HG03097 (cell line): Measurements from ENCODE around the gene AHCYL2.
"Not testable (repeated sequence)": the region's sequence is repeated elsewhere in the genome, so short reads cannot be mapped to it uniquely, and the experiment has no call there.

ENCODE experiments used
- ATAC-seq: cut with Tn5 transposase; IDR thresholded peaks from one replicate; pipeline ENCODE4 v1.9.1; 2021; ENCODE audit not compliant: unreplicated experiment, low FRiP score

The AHCYL2 gene

GRCh38 chr7:129240119-129240820, 15.4 kb downstream of the AHCYL2 start:
- no peak for ATAC-seq

GRCh38 chr7:129244220-129244619, 19.4 kb downstream of the AHCYL2 start:
- ATAC-seq = no peak

DNA sequence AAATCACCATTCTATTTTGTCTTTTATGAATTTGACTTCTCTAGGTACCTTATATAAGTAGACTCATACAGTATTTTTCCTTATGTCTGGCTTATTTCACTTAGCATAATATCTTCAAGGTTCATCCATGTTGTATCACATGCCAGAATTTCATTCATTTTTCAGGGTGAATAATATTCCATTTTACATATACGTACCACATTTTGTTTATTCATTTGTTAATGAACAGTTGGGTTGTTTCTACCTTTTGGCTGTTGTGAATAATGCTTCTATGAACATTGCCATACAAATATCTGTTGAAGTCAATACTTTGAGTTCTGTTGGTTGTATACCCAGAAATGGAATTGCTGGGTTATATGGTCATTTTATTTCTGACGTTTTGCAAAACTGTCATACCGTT, 20.7 kb downstream of the AHCYL2 start:
- ATAC-seq = no peak

GRCh38 chr7:129247087-129247486, 22.3 kb downstream of the AHCYL2 start:
- no peak for ATAC-seq

- no peak for ATAC-seq
These were observed 27.3 kb downstream of the AHCYL2 start for GRCh38 chr7:129252128-129252527.

GRCh38 chr7:129252603-129253002, 27.8 kb downstream of the AHCYL2 start:
- ATAC-seq = not testable (repeated sequence)

DNA sequence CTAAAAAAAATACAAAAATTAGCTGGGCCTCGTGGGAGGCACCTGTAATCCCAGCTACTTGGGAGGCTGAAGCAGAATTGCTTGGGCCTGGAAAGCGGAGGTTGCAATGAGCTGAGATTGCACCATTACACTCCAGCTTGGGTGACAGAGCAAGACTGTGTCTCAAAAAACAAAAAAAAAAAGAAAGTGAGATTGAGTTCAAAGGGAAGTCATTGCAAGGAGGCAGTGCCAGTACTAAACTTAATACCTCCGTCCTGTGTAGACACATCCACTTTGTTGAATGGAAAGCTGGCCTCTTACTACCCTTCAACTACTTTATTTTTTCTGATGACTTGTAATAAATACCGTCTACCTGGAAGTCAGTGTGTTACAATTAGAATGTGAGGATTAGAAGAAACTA, 31.0 kb downstream of the AHCYL2 start:
- ATAC-seq = no peak

GRCh38 chr7:129256221-129256620, 31.4 kb downstream of the AHCYL2 start:
- no peak for ATAC-seq

DNA sequence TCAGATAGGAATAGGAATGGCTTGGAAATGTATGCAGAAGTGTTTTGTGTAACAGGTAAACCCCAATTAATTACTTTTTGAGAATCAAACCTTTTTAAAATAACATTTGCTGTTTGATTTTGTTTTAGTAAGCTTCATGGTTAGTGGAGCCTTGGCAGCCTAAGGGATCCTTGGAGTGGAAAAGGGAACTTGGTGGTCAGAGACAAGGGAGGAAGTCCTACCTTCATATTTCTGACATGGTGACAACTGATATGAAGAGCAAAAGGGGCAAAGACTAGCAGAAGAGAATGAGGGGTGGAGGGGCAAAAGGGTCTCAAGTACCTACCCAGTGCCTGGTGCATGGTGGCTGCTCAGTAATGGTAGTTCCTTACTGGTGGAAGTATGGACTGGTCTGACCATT, 32.3 kb downstream of the AHCYL2 start:
- ATAC-seq = no peak

DNA sequence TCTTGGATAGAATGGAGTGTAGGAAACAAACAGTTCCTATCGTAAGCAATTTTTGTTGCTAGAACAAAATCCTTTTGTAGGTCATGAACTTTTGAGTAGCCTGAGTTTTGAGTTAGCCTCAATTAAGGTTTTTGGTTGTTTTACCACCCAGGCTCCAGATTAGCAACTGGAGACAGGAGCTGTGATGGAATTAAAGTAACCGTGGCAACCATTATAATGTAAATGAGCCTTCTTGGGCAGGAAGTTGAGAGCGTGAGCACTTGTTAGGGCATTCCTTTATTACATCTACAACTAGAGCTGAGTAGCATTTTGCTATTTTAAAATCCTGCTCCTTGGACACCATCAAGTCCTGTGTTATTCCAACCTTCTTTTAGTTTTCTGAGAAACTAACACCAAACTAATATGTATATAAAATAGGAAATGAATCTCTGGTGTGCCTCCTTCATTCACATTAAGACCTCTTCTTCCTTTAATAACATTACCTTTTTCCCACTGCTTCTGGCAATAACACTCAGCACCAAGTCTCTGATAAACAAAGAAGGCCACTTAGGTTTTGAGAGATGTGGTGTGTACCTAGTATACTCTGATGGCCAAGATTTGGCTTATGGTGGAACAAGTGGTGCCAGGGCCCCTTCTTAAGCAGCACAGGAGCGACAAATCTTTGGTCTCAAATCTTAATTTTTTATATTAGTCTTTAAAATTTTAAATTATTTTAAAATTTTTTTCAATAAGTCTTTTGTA, 34.0 kb downstream of the AHCYL2 start:
- no peak for ATAC-seq

DNA sequence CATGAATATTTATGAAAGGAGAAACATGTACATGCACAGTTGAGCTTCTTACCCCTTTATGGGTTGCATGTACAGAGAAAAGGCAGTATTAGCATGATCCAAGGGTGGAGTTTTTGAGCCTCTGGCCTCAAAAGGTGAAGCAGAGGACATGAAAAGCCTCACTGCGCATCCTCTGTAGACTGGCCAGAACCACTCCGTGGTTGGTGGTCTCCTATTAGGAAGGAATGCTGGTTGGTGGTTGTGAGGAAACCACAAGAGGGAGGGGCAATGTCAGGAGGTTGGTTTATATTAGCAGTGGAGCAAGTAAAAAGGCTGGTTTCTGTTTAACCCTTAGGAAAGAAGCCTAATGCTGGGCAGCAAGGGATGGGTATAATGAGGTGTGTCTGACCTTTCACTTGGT, 37.5 kb downstream of the AHCYL2 start:
- ATAC-seq = no peak

GRCh38 chr7:129263168-129263567, 38.3 kb downstream of the AHCYL2 start:
- ATAC-seq = no peak

DNA sequence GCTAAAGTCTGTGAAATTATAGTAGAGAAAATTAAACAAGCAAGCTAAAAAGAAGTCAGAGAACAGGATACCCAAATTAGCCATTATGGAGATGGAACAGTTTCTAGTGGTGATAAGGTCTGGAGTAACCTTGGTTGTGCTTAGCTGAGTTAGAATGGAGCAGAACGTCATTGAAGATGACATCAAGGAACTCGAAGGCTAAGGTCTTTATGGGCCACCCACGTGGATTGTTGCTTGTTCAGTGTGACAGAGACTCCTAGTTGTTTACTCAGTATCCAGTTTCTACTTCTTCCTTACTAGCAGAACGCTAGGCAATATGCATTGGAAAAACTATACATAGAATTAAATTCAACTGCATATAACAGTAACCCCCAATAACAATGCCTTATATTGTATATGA, 39.7 kb downstream of the AHCYL2 start:
- ATAC-seq = no peak

DNA sequence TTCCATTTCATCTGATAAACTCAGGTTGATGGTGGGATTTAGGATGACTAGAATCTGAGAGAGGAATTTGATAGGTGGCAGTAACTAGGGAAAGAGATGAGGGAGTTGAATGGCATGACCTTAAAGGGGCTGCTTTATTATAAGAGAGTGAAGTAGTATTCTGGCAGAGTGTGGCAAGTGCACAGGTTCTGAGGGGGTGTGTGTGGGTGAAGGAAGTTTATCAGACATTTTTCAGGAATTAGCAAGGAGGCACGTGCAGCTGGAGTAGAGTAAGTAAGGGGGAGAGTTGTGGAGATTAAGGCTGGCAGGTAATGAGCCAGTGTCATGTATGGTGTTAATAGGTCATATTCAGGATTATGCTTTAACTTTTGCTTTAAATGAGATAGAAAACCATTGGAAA, 40.5 kb downstream of the AHCYL2 start:
- ATAC-seq = no peak

DNA sequence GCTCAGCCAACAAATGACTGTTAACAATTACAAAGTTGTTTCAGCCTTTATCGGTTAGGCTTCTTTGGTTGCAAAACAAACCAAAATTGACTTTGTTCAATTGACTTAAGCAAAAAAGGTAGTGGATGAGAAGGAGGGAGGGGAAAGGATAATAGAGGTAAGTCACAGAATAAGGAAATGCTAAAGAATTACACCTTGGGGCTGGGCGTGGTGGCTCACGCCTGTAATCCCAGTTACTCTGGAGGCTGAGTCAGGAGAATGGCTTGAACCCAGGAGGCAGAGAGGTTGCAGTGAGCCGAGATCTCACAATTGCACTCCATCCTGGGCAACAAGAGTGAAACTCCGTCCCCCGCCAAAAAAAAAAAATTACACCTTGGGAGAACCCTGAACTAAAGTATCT, 41.4 kb downstream of the AHCYL2 start:
- ATAC-seq = no peak

DNA sequence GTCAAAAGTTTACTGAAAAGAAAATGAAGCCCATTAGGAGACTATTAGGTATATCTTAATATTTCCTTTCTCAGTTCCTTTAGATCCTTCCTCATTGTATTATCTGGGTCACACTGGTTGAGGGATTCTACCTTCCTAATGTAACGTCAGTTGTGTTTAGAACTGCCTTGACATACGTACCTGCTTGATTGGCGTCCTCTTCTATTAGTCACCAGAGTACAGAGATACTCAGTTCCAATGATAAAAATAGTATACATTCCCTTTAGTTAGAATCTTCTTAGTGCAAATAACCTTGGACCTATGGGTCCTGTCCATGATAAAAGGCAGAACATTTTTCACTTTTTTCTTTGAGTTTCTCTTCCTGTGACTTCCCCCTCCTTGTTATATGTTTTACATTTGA, 45.2 kb downstream of the AHCYL2 start:
- no peak for ATAC-seq

DNA sequence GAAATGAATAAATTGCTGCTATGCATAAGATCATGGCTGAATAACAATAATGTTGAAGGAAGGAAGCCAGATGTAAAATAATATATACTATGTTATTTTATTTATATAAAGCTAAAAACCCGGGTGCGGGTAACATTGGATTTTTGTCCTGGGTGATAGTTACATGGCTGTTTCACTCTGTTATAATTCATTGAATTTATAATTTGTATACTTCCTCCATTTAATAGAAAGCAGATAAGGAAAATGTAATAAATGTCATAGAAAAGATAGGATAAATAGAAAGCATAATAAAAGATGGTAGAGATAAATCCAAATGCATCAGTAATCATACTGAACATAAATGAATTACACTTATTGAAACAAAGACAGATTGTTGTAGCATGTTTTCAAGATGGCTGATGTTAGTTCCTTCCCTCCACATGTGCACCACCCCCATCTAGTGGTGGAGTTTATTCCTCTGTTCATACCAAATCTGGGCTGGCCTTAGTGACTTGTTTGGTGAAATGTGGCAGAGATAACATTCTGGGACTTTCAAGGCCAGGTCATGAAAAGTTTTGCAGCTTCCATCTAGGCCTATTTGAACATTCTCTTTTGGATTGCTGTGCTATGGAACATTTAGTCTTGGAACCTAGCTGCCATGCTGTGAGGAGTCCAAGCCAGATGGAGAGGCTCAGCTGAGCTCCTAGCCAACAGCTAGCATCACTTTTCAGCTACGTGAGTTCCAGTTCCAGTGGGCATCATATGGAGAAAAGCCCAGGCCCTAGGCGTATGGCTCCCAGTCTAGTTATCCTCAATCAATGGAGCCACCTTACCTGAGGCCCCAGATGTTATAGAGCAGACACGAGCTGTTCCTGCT, 46.9 kb downstream of the AHCYL2 start:
- ATAC-seq = no peak

DNA sequence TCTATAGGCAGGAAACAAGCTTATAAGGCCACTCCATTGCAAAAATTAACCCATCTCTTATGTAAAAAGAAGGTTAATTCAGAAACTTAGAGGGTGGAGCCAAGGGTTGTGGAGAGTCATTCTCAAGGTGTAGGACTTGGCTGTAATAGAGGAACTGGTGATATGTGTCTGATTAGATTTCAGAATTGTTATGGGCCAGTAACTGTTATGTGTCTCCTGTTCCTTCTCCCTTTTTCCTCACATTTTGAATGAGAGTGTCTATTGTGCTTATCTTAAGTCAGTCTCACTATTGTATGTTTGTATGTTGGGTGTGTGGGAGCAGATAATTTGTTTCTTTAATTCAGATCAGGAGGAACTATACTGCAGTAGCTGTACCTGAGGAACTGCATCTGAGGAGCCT, 49.1 kb downstream of the AHCYL2 start:
- no peak for ATAC-seq

DNA sequence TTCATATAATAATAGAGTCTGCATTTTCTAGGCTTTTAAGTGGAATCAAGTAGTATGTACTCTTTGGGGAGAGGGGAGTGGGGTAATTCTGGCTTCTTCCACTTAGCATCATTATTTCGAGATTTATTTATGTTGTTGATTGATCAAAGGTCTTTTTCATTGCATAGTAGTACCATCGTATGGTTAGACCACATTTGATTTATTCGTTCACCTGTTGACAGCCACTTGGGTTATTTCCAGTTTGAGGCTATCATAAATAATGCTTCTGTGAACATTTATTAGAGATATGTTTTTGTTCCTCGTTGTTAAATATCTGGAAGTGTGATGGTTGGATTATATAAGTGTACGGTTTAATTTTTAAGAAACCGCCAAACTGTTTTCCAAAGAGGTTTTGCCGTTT, 52.8 kb downstream of the AHCYL2 start:
- no peak for ATAC-seq

DNA sequence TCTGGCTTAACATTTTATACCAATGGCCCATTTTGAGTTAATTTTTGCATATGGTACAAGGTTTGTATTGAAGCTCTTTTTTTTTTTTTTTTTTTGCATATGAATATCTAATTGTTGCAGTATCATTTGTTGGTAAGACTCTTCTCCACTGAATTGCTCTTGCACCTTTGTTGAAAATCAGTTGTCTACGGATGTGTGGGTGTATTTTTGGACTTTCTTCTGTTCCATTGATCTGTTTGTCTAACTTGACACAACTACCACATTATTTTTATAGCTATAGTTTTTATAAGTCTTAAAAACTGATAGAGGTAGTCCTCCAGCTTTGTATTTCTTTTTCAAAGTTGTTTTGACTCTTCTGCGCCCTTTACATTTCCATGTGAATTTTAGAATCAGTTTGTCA, 53.9 kb downstream of the AHCYL2 start:
- ATAC-seq = no peak

DNA sequence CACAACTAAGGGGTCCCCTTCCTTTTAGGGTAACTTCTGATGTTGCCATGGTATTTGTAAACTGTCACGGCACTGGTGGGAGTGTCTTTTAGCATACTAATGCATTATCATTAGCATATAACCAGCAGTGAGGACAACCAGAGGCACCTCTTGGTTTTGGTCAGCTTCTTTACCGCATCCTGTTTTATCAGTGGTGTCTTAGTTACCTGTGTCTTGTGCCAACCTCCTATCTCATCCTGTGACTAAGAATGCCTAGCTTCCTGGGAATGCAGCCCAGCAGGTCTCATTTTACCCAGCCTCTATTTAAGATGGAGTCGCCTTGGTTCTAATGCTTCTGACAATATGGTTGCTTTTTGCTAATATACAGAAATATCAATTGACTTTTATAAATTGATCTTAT, 54.9 kb downstream of the AHCYL2 start:
- no peak for ATAC-seq
